HG03066 (cell line): Measurements from ENCODE around the gene MSI2.

ENCODE experiments used
- ATAC-seq: cut with Tn5 transposase; IDR thresholded peaks from one replicate; pipeline ENCODE4 v1.9.1; 2021; ENCODE audit warnings: low read depth; ENCODE audit not compliant: unreplicated experiment

MSI2 gene

GRCh38 chr17:57447990-57448758 is 191.9 kb downstream of the MSI2 start:
- no peak for ATAC-seq

- no peak for ATAC-seq
These were observed 192.5 kb downstream of the MSI2 start for GRCh38 chr17:57448759-57449283.

GRCh38 chr17:57451191-57451590 is 194.9 kb downstream of the MSI2 start:
- no peak for ATAC-seq

GRCh38 chr17:57451643-57452042 is 195.3 kb downstream of the MSI2 start:
- no peak for ATAC-seq

- ATAC-seq, result no peak
These were observed 197.6 kb downstream of the MSI2 start for GRCh38 chr17:57453841-57454425.

- ATAC-seq, result no peak
These were observed 198.4 kb downstream of the MSI2 start for GRCh38 chr17:57454729-57455062.

GRCh38 chr17:57455063-57455914 is 199.0 kb downstream of the MSI2 start:
- ATAC-seq, result peak; percentile 82

GRCh38 chr17:57456622-57457021 is 200.3 kb downstream of the MSI2 start:
- no peak for ATAC-seq

- ATAC-seq, result no peak
These were observed 200.9 kb downstream of the MSI2 start for GRCh38 chr17:57457188-57457587.

- ATAC-seq, result no peak
These were observed 202.5 kb downstream of the MSI2 start for GRCh38 chr17:57458718-57459285.

- ATAC-seq, result no peak
These were observed 203.1 kb downstream of the MSI2 start for GRCh38 chr17:57459286-57459915.

- no peak for ATAC-seq
These were observed 204.8 kb downstream of the MSI2 start for GRCh38 chr17:57461082-57461481.

GRCh38 chr17:57462007-57462579 is 205.8 kb downstream of the MSI2 start:
- ATAC-seq, result no peak

- ATAC-seq, result peak; percentile 86
These were observed 207.0 kb downstream of the MSI2 start for GRCh38 chr17:57463103-57463885.

GRCh38 chr17:57464191-57464864 is 208.0 kb downstream of the MSI2 start:
- no peak for ATAC-seq

GRCh38 chr17:57465610-57466009 is 209.3 kb downstream of the MSI2 start:
- no peak for ATAC-seq

- ATAC-seq, result no peak
These were observed 209.7 kb downstream of the MSI2 start for GRCh38 chr17:57466017-57466471.

- ATAC-seq, result no peak
These were observed 210.2 kb downstream of the MSI2 start for GRCh38 chr17:57466521-57466920.

- no peak for ATAC-seq
These were observed 210.9 kb downstream of the MSI2 start for GRCh38 chr17:57467226-57467625.
